ENCODE data around the gene GJC2.

The GJC2 gene

GRCh38 chr1:228114827-228115226 lies 34.9 kb upstream of the GJC2 start:
- DNase-seq (ENCODE audit: low read depth in 2 of 2), result no peak

- no peak for DNase-seq (ENCODE audit: low read depth in 2 of 2)
Observed at GRCh38 chr1:228117335-228117734, 32.4 kb upstream of the GJC2 start.

GRCh38 chr1:228118040-228118439 lies 31.7 kb upstream of the GJC2 start:
- no peak for DNase-seq (ENCODE audit: low read depth in 2 of 2)

DNA sequence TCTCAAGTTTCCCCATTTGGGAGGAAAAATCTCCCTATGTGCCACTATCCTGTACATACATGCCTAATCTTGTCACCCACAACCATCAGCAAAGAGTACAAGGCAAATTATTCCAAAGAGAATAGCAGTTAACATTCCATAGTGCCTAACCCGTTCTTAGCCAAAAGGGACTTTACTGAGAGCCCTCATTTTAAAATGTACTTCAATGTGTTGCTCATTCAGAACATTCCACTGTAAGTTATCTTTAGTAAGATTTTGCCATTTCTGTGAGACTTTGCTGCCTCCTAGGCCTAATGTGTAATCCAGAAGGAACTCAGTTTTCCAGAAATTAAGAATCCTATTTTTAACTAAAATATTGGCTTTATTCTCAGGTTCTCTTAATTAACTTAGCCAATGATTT lies 29.4 kb upstream of the GJC2 start:
- DNase-seq (ENCODE audit: low read depth in 2 of 2), result no peak

DNA sequence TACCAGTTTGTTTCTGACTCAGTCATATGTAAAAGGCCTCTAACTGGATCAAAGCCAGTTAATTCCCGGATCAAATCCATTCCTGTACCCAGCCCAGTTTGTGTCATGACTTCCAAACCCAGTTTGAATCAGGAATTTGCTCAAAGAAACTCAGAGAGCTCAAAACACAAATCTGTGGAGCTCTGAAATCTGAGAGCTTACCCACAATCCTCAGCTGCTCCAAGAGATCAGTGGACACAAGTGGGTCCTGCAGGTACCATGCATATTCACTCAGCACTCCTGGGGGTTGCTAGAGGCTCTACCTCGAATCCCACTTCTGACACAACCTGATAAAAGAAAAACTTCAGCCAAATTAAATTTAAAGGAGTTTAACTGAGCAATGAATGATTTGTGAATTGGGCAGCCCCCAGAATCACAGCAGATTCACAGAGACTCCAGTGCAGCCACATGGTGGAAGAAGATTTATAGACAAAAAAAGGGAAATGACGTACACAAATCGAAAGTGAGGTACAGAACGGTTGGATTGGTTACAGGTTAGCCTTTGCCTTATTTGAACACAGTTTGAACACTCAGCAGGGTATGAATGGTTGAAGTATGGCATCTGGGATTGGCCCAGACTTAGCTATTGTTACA lies 28.8 kb upstream of the GJC2 start:
- DNase-seq (ENCODE audit: low read depth in 2 of 2), result no peak

DNA sequence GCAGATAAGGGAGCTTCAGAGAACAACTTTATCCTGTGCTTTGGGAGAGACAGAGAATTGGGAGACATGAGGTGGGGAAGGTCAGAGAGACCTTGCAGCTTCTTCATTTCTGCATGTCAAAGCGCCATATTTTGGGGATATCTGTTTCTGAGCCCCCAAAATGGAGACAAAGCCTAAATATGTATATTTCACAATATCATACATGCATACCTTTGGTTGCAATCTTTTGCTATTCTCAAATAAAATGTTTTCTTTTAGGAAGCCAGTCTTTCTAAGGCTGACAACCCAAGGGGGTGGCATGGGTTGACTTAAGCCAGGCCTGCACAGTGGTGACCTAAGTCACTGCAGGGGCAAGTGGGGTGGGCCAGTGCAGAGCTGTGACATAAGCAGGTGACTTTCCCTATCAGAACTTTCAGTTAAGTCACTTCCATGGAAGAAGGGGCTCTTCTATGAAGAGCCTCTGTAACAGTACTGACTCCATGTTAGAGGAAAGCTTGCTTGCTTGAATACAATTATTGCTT lies 26.7 kb upstream of the GJC2 start:
- DNase-seq (ENCODE audit: low read depth in 2 of 2), result no peak

GRCh38 chr1:228123505-228123904 lies 26.2 kb upstream of the GJC2 start:
- DNase-seq (ENCODE audit: low read depth in 2 of 2), result no peak

- DNase-seq (ENCODE audit: low read depth in 2 of 2), result no peak
Observed at GRCh38 chr1:228125185-228125584, 24.5 kb upstream of the GJC2 start.

DNA sequence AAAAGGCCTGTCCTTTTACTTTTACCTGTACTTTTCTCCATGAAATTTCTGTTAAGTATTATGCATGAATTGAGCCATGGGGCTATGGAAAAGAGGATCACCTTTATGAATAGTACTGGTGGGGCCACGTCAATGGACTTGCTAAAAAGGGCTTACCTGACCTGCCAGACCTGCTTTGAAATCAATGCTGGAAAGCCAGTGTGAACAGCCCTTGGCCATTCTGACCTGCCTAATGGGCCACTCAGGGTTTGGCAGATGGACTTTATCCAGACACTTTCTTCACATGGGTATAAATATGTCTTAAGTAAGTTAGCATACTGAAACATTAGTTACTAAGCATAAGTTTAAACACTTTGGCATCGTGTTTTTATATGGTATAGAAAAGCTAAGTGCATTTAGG lies 18.0 kb upstream of the GJC2 start:
- no peak for DNase-seq (ENCODE audit: low read depth in 2 of 2)

- no peak for DNase-seq (ENCODE audit: low read depth in 2 of 2)
Observed at GRCh38 chr1:228134591-228134990, 15.1 kb upstream of the GJC2 start.

- no peak for DNase-seq (ENCODE audit: low read depth in 2 of 2)
Observed at GRCh38 chr1:228136901-228137300, 12.8 kb upstream of the GJC2 start.

GRCh38 chr1:228139406-228139930 lies 10.3 kb upstream of the GJC2 start:
- no peak for DNase-seq (ENCODE audit: low read depth in 2 of 2)

GRCh38 chr1:228139931-228140723 lies 9.6 kb upstream of the GJC2 start, which contains the start of gene GUK1:
GUK1 (plus strand) TSS chr1:228140279; CDS start chr1:228140303, 24 bp downstream.
- DNase-seq (ENCODE audit: low read depth in 2 of 2), result peak; percentile 100

DNA sequence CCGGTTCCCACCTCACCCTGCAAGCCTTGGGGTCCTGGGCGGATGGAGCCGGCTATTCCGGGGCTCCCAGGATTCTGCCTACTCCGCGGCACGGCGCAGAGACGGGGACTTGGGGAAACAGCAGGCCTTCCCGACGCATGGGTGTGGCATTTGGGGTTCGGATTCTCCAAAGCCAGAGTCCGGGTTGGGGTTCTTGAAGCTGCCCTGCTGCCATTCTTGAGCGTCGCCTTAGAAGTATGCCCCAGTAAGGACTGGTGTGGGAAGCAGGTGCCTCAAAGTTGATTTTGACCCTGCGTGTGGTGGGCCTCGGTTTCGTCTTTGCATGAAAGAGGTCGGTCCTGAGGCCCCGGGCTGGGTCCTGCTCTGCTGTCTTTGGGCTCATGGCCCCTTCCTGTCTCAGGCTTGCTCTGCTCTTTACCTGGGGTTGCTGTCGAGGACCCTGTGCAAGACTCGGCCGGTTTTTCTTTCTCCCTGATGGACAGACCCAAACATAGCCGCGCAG lies 9.0 kb upstream of the GJC2 start:
- no peak for DNase-seq (ENCODE audit: low read depth in 2 of 2)

DNA sequence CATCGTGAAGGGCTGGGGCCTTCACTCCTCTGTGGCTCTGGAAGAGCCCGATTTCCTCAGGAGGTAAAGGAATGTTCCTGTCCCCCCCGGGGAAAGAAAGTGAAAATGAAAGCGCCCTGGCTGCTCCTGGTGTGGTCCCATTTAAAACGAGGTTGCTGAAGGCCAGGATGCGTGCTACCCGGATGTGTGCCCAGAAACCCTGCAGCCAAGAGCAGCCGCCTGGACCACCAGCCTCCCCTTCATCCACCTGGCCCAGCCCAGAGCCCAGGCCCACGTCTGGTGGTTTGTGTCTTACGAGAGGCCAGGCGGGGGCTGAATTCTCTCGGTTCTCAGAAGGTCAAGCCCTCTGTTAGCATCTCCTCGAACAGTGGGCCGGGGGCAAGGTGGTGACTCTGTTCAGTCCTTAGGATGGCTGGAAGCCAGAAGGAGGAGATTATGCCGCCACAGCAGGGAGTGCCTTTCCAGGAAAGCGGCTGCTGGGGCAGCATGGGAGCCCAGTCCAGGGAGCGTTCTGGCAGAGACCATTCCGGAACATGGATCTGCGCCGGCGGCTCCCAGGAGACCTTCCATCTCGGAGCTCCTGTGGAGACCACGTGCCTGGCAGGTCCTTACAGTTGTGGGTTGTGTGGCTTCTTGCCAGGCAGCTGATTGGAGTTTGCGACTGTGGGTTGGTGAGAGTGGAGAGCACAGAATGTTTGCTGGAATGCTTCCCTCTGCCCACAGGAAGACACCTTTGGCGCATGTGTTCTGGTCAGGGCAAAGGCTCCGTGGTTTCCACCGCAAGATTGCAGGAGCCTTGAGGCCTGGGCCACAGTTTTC lies 8.3 kb upstream of the GJC2 start:
- no peak for DNase-seq (ENCODE audit: low read depth in 2 of 2)

- DNase-seq (ENCODE audit: low read depth in 2 of 2), result no peak
Observed at GRCh38 chr1:228142155-228142691, 7.5 kb upstream of the GJC2 start.

DNA sequence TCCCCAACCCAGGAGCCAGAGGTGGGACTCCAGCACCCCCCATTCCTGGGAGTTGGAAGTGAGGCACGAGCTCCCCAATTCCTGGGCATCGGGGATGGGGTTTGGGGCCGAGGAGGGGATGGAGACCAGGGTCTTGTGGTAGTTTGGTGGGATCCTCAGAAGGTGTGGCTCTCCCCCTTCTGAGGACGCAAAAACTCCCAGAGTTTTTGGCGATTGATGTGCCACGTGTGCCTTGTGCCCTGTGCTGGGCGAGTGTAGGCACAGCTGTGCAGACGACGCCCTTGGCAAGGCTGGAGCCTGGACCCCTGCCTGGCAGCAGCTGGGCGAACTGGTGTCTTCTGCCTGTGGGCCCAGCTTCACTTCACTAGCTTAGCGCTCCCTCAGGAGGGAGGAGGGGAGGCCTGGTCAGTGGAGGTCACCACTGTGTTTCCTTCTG lies 7.0 kb upstream of the GJC2 start:
- no peak for DNase-seq (ENCODE audit: low read depth in 2 of 2)

DNA sequence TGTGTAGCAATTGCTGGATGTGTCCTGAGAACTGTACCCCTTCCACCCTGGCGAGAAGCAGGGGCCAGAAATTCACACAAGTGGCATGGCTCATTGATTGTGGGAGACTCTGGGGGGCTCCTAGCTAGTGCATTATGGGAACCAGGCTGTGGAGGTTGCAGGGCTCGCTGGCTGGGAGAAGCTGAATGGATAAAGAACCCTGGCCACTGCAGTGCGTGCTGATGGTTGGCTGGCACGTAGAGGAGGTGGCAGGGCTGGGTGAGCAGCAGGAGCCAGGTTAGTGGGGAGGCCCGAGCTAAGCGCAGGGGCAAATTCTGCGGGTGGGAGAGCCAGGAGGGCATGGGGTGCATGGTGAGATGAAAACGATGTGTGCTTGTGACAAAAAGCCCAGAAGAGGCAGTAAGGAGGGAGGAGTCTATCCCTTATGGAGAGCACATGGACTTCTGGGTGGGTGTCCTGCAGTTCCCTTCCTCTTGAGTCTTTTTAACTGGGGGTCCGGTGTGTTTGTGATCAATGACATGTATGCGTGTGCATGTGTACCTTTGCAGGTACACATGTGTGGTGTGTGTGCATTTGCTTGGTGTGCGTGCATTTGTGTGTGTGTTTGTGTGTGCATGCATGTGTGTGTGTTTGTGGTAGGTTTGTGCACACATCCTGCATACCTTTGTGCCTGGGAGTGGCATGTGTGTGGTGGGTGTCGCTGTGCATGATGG lies 6.1 kb upstream of the GJC2 start:
- no peak for DNase-seq (ENCODE audit: low read depth in 2 of 2)

GRCh38 chr1:228144193-228144992 lies 5.3 kb upstream of the GJC2 start:
- DNase-seq (ENCODE audit: low read depth in 2 of 2), result no peak

DNA sequence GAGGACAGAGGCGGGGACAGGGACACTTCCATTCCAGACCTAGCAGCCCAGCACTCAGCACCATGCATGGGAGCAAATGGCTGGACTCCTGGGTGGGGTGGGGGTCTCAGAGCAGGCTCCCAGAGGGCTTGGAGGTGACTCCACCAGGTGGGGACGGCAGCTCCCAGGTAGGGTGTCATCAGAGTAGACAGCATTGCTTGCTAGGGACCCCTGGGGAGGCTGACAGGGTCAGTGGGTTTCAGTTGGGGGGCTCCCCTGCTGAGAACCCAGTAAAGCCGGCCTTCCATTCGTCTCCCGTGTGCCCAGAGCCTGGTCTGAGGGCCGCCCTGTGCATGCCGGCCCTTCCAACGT lies 4.8 kb upstream of the GJC2 start:
- DNase-seq (ENCODE audit: low read depth in 2 of 2), result no peak
